CMK (cell line): ENCODE results near the gene PIAS1.
"Not testable (repeated sequence)": the region's sequence is repeated elsewhere in the genome, so short reads cannot be mapped to it uniquely, and the experiment has no call there.

ENCODE experiments used
- DNase-seq: peaks from one replicate; pipeline ENCODE4 v3.0.0-alpha.2; 2010; ENCODE audit warnings: low read depth

PIAS1 gene

DNA sequence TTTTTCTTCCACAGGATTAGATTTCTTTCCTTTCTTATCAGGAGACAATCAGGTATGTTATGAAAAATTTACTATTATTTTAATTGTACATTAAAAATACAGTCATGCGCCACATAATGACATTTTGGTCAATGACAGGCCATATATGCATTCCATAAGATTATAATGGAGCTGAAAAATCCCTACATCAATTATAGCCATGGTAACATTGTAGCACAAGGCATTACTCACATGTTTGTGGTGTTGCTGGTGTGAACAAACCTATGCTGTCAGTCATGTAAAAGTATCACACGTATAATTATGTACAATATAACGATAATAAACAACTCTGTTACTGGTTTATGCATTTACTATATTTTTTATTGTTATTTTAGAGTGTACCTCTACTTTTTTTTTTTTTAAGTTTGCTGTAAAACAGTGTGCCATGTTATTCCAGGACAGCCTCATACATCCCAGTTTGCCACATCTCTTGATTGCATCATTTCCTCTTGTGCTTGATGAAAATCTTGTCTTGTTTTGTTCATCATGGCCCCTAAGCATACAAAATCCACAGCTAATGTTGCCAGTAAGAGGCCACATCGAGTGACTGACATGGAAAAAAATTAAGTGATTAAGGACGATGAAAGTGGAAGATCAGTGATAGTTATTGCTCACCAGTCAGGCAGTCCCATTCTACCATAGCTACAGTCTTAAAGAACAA is 129.7 kb downstream of the PIAS1 start:
- DNase-seq: no peak

DNA sequence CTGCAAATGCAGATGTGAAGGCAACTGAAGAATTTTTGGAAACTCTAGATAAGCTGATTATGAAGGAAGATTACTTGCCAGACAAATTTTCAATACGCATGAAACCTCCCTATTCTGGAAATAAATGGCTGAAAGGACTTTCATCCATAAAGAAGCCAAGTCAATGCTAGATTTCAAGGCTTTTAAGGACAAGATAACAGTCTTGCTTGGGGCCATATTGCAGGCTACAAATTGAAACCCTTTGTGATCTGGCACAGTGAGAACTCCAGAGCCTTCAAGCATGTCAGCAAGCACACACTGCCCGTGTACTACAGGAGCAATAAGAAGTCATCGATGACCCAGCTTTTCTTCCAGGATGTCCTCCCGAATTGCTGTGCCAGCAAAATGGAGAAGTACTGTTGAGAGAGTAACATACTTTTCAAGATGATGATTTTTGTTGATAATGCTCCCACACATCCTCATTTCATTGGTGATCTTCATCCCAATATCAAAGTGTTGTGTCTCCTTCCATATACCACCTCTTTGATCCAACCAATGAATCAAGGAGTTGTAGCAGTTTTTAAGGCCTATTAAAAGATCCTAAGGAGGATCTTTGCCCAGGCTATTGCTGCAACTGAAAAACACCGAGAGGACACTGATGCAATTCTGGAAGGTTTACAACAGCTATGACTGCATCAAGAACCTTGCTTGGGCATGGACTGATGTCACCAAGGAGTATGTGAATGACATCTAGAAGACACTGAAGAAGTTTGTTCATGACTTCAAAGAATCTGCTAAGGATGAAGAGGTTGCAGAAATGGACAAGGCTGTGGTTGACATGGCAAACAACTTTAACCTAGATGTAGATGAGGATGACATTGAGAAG is 130.7 kb downstream of the PIAS1 start:
- no peak for DNase-seq

- DNase-seq: no peak
Measured at GRCh38 chr15:68186671-68187397, 132.7 kb downstream of the PIAS1 start.

DNA sequence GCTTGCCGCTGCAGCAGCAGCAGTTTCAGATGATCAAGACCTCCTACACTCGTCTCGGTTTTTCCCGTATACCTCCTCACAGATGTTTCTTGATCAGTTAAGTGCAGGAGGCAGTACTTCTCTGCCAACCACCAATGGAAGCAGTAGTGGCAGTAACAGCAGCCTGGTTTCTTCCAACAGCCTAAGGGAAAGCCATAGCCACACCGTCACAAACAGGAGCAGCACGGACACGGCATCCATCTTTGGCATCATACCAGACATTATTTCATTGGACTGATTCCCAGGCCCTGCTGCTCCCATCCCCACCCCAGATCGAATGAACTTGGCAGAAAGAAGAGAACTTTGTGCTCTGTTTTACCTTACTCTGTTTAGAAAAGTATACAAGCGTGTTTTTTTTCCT is 133.4 kb downstream of the PIAS1 start:
- DNase-seq: no peak

DNA sequence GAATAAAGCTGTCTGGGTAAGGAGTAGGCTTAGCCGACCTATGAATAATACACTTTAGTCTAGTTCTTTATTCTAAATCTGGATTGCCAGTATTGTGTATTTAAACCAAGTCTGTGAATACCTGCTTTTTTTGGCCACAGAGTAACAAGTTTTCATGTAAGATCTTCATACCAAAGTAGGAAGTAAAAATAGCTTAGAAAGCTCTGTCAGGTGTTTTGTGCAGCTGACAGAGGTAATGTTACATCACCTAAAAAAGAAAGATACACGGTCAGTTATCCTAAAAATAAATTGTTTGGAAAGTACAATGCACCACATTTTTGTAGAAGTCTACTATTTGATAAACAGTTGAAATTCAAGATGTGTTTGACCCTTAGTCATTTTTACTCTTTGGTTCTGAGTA is 134.5 kb downstream of the PIAS1 start:
- DNase-seq: no peak

GRCh38 chr15:68190048-68190447 is 135.9 kb downstream of the PIAS1 start:
- DNase-seq: no peak

DNA sequence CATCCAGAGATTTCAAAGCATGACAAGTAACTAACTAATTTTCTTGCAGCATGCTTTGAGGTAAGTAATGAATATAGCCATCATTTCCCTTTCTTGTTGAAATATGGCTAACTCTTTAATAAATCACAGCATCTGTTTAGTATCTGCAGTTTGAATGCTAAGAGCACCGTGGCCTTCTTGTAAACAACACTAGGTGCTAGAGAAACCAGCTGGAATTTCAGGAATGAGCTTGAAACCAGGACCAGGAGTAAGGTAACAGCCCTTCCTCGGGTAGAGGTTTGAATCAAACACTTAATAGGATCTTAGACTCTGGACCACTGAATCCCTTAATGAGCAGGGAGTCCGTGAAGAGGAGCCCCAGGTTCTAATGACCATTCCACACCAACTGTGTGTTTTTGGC is 137.4 kb downstream of the PIAS1 start:
- no peak for DNase-seq

- no peak for DNase-seq
Measured at GRCh38 chr15:68192117-68192516, 138.0 kb downstream of the PIAS1 start.

DNA sequence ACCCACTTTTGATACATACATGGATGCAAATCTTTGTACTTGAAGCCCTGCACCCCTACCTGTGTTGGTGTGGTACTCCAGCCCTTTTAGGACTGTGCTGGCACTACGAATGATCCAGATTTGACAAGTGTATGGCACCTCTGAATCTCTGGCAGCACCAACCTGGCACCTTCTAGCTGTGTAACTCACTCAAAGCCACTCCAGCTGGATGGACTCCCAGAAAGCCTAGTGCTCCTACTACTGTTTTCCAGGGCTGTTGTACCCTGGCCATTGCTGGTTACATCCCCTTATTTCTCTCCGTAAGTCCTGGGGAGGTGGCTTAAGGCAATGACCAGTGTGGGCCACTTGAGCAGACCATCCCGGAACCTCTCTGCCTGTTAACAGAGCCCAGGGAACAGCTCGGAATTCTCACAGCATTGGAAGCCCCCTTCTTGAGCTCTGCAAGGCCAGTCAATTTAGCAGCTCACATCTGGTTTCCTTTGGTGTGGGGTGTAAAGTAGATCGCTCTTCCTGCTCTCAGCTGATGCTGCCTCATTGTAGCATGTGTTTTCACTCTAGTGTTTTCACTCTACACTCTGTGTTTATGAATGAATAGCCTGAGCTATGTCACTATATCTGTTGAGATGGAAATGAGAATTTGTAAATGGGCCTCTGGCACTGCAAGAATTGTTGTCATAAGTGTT is 138.8 kb downstream of the PIAS1 start:
- no peak for DNase-seq

- no peak for DNase-seq
Measured at GRCh38 chr15:68195336-68196112, 141.4 kb downstream of the PIAS1 start.

- DNase-seq: no peak
Measured at GRCh38 chr15:68196445-68197169, 142.5 kb downstream of the PIAS1 start.

GRCh38 chr15:68197170-68197492 is 143.0 kb downstream of the PIAS1 start:
- no peak for DNase-seq

DNA sequence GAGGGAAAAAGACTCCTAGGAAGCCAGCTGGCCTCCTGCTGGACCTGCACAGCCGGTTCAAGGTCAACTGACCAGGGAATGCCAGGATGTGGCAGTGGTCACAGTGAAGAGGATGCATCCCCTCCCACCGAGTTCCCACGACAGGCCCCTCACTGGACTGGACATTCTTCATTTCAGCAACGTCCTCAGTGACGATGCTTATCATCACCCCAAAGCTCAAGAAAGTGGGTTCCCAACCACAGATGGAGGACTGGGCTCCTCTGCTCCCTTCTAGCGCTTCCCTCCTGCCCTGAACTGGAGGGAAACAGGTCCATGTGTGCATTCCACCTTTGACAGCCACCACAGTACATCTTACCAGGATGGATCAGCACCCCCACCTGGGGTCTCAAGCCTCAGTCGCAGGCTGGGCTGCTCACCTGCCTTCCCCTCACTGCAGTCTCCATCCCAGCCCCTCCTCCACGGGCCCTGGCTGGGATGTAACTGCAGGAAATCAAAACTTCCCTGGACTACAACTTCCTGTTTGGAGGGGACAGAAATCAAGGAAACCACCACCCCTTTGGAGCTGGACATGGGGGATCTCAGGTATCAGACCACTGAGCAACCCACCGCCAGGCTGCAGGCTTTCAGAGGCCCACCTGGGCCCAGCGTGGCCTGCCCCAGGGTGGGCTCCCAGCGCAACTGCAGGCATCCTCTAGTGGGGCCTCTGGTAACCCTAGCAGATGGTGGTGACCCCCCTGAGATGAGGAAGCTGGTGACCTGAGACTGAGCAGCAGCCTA is 143.7 kb downstream of the PIAS1 start:
- DNase-seq: no peak

GRCh38 chr15:68199340-68199739 is 145.2 kb downstream of the PIAS1 start:
- no peak for DNase-seq

GRCh38 chr15:68200016-68200861 is 146.1 kb downstream of the PIAS1 start:
- no peak for DNase-seq

- DNase-seq: no peak
Measured at GRCh38 chr15:68201153-68201878, 147.2 kb downstream of the PIAS1 start.

- DNase-seq: no peak
Measured at GRCh38 chr15:68201879-68202261, 147.8 kb downstream of the PIAS1 start.

GRCh38 chr15:68202994-68203393 is 148.9 kb downstream of the PIAS1 start:
- not testable (repeated sequence) for DNase-seq
